Left kidney (tissue), 8 donors: ENCODE measurements around the gene ZNF264. TPM values are rescaled to one million over a fixed set of nuclear protein-coding genes. Genes with fewer than 3 reads are reported as not detected.
"Not testable (repeated sequence)": the region's sequence is repeated elsewhere in the genome, so short reads cannot be mapped to it uniquely, and the experiment has no call there.

Source experiments
- DNase-seq: peaks from one replicate; pipeline ENCODE4 v3.0.0-alpha.2; 2013
- long read RNA-seq, 8 donors: transcript quantifications; one replicate each; lab custom pipeline, GENCODE V29; 2026
- polyA plus RNA-seq: library from polyadenylated mRNA; unstranded; fragments of 120-200 nt; gene quantifications from one replicate; pipeline ENCODE4 v1.2.1, GENCODE V29; 2013; ENCODE audit not compliant: insufficient read length

Gene ZNF264
- polyA plus RNA-seq, result 23.9 TPM
- long read RNA-seq, donor 1, full-length matches to known transcripts, result 3 of 3 reads
- long read RNA-seq, donor 1, partial matches to known transcripts, result 0 of 3 reads
- long read RNA-seq, donor 1, other reads (novel, unspliced or antisense), result 0 of 3 reads
- long read RNA-seq, donor 2, full-length matches to known transcripts, result 2 of 2 reads
- long read RNA-seq, donor 2, partial matches to known transcripts, result 0 of 2 reads
- long read RNA-seq, donor 2, other reads (novel, unspliced or antisense), result 0 of 2 reads
- long read RNA-seq, donor 3, full-length matches to known transcripts, result 5 of 5 reads
- long read RNA-seq, donor 3, partial matches to known transcripts, result 0 of 5 reads
- long read RNA-seq, donor 3, other reads (novel, unspliced or antisense), result 0 of 5 reads
- long read RNA-seq, donor 4, result 0 reads
- long read RNA-seq, donor 5, result 0 reads
- long read RNA-seq, donor 6, full-length matches to known transcripts, result 3 of 3 reads
- long read RNA-seq, donor 6, partial matches to known transcripts, result 0 of 3 reads
- long read RNA-seq, donor 6, other reads (novel, unspliced or antisense), result 0 of 3 reads
- long read RNA-seq, donor 7, full-length matches to known transcripts, result 7 of 12 reads
- long read RNA-seq, donor 7, partial matches to known transcripts, result 5 of 12 reads
- long read RNA-seq, donor 7, other reads (novel, unspliced or antisense), result 0 of 12 reads
- long read RNA-seq, donor 8, full-length matches to known transcripts, result 3 of 3 reads
- long read RNA-seq, donor 8, partial matches to known transcripts, result 0 of 3 reads
- long read RNA-seq, donor 8, other reads (novel, unspliced or antisense), result 0 of 3 reads

DNA sequence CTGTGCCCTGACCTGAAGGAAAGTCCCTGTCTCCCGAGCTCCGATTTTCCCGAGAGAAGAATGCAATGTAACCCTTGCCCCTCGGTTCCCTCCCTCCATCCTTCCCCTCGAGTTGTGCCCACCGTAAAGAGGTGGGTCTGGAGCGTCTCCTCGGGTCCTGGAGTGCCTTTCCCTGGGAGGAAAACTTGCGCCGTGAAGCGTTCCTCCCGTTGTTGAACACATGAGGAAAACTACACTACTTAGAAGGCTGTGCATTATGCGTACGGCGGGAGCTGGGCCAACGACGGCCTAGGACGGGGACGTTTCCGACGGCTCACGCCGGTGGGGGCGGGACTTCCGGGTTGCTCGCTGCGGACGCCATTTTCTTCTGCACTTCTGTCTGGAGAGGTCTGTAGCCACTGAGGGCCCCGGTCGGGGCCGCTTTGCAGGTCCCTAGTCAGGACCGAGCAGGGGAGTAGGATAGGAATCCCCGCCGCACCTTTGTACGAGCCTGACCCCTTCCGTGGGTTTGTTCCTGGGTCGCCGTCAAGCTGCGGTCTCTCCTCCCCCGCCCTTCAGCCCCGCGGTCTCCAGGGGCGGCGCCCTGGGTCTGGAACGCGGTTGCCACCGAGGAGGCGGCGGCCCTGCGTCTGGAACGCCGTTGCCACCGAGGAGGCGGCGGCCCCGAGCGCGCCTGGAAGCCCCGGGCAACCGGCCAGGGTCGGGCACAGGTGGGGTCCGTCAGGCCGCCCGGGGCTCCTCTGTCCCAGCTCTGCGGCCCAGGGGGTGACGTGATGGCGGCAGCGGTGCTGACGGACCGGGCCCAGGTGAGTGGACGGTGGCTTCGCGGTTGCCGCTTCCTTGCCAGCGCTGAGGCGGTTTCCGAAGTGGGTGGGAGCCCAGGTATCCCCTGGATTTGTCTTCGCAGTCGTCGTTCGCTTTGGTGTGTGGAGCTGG lies at the start of gene ZNF264:
Gene ZNF264, plus strand, starts transcription at position 360 of the 936 bp plus-strand sequence. Its CDS starts 414 bp downstream, at position 774.
- peak; percentile 84 for DNase-seq

DNA sequence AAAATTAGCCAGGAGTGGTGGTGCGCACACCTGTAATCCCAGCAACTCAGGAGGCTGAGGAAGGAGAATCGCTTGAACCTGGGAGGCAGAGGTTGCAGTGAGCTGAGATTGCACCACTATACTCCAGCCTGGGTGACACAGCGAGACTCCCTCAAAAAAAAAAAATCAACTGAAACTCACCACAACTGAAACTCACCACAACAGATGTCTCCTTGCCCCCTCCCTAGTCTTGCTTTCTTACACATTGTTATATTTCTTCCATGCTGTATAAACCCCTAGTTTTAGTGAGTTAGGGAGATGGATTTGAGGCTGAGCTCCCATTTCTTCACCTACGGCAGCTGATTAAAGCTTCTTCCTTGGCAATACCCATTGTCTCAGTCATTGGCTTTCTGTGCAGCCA lies 49.6 kb upstream of the ZNF264 start:
- no peak for DNase-seq

DNA sequence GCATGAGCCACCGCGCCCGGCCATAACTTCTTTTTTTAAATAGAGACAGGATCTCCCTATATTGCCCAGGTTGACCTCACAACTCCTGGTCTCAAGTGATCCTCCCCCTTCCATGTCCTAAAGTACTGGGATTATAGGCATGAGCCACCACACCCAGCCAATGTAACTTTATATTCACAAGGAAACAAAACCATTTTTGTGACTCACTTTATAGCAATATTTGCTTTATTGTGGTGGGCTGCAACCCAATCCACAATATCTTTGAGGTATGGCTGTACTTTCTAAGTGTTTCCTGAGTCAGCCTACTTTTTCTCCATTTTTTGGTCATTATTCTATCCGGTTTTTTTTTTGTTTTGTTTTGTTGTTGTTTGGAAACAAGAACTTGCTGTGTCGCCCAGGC lies 38.4 kb upstream of the ZNF264 start:
- no peak for DNase-seq

DNA sequence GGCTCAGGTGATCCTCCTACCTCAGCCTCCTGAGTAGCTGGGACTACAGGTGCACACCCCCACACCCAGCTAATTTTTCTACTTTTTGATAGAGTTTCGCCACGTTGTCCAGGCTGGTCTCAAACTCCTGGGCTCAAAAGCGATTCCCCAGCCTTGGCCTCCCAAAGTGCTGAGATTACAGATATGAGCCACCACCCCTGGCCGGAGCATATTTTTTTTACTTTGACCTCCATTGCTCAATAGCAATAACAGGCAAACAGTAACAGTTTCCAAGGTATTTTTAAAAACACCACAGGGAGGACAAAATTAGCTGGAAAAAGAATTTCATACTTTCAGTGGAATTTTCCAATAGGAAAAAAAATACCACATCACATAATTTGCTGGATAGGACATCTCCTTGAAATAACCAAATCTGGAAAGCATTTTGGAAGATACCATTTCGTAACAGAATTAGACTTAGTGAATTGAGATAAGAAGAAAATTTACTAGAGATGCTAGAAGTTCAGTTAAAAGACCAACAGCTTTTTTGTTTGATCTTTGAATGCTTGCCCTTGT lies 29.2 kb upstream of the ZNF264 start:
- no peak for DNase-seq

DNA sequence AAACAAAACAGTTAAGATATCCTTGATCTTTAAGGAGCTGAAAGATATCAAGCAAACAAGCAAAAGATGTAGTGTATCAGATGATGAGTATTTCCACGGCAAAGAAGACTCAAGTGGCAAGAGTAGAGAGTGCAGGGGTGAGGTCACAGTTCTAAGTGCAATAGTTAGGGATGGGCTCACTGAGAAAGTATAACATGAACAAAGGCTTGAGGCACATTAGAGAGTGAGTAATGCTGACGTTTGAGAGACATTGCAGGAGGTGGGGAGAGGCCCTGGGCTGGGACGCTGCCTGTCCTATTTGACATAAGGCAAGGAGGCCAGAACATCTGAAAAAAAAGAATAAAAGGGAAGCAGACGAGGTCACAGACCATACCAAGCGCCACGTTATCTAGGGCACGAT lies 25.5 kb upstream of the ZNF264 start:
- DNase-seq, result no peak

DNA sequence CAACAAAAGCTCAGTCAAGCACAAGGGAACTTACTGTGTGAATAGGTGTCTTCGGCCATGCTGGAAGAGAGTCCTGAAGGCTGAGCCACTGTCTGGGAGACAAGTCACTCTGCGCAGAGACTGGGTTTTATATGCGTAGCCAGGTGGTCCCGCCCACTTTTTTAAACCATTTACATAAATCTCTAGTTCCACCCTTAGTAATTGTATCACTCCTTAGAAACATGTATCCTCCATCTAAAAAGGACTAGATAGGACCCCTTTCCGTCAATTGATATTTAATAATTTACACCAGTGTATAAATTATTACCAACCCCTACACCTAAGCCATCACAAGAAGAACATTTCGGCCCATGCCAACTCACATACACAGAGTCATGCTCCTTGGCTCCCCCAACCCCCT lies 23.9 kb upstream of the ZNF264 start, which contains the start of gene DUXA:
Gene DUXA, minus strand, starts transcription at position 101 of the 400 bp plus-strand sequence. Its CDS starts 42 bp downstream, at position 59.
- no peak for DNase-seq

DNA sequence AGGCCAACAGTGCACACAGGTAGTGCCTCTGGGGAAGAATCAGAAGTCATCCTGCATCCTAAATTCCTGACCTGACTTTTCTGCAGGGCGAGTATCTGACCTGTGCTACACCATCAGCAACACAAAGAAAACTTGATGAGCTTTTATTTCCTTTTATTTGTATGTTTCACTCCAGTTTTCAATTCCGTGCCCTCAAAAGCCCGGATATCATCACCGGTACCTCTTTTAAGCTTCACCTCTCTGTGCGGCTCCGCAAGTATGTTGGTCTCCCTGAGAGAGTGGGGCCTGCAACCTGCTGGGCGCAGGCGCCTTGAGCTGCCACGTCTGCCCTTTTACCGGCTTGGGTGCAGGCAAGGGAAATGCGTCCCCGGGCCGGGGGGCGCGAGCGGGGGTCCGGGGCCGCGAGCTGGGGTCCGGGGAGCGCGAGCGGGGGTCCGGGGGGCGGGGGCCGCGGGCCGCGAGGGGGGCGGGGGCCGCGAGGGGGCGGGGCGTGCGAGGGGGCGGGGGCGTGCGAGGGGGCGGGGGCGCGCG lies 19.7 kb upstream of the ZNF264 start:
- peak; percentile 47 for DNase-seq

DNA sequence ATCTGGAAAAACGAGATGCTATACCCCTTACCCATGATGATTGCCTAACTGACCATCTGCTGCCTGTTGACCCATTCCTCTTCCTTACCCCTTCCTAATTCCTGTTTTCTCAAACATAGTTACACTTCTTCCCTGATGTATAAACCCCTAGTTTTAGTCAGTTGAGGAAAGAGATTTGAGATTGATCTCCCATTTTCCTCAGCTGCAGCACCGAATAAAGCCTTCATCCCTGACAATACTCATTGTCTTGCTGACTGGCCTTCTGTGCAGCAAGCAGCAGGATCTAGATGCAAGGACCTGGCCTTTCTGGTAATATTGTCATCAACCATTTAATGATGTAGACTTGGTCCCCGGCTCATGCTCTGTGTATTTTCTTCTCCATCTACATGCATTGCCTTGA lies 999 bp upstream of the ZNF264 start:
- DNase-seq, result no peak

DNA sequence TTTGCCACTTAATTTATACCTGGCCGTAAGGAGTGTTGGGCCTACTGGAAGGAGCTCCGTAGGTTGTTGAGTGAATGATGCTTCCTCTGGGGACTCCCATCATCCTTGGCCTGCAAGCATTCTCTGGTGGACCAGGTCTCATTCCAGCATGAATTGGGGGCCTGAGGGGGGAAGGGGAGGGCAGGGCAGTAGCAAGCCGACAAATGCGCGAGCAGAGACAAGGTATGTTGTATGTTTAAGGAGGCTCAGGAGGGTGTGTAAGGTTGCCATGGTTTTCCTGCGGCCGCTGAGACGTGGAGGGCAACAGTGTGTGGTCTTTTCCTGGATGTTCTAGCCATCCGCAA lies 749 bp downstream of the ZNF264 start:
- peak; percentile 18 for DNase-seq

DNA sequence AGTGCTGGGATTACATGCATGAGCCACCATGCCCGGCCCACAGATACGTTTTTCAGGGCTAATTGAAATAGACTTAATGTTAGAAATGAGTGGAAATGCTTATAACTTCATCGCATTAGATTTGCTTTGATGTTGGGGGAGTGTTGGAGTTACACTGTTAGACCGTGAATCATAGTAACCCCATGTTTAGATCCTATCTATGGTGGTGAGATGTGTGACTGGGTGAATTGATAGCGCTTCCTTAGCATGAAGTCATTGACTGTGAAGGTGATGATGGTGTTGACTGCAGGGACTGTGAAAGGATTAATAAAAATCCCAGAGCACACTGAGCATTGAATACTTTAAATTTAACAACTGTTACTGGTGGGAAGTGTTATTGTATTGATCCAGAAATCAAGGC lies 1.7 kb downstream of the ZNF264 start:
- DNase-seq, result no peak

DNA sequence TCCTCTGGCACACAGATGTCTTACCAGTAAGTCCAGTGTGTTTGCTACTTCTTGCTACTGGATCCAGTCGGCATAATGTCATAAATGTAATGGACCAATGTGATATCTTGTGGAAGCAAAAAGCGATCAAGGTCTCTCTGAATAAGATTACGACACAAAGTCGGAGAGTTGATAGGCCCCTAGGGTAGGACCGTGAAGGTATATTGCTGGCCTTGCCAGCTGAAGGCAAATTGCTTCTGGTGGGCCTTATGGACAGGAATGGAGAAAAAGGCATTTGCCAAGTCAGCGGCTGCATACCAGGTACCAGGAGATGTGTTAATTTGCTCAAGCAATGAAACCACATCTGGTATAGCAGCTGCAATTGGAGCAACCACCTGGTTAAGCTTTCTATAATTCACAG lies 6.6 kb downstream of the ZNF264 start:
- not testable (repeated sequence) for DNase-seq

DNA sequence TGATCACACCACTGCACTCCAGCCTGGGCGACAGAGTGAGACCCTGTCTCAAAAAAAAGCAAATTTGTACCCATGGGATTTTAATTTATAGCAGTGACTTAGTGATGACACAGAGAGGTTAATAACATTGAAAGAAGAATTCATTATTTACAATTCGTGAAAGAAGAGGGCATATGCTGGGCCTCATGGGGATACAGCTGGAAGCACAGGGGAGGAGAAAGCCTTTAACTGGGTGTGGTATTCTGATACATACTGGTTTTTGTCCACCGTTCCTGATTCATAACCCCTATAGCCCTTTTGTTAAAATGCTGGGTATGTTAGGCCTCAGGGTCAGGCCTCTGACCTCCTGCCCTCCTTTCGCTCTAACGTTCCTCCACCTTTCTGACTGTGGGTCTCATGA lies 10.9 kb downstream of the ZNF264 start:
- DNase-seq, result no peak

DNA sequence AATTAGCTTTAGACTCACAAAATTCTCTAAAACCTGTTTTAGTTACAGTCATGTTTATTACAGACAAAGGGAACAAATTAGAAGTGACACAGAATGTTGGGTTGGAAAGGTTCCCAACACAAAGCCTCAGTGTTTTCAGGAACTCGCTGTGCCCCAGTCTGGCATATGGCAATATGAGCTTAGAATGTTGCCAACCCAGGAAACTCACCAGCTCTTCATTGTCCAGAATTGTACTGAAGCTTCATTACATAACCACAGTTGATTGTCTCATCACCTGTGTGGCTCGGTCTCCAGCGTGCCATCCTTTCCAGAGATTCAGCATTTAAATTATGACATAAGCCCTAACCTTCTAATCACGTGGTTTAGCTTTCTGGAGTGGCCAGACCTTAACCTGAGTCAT lies 19.1 kb downstream of the ZNF264 start:
- DNase-seq, result no peak

DNA sequence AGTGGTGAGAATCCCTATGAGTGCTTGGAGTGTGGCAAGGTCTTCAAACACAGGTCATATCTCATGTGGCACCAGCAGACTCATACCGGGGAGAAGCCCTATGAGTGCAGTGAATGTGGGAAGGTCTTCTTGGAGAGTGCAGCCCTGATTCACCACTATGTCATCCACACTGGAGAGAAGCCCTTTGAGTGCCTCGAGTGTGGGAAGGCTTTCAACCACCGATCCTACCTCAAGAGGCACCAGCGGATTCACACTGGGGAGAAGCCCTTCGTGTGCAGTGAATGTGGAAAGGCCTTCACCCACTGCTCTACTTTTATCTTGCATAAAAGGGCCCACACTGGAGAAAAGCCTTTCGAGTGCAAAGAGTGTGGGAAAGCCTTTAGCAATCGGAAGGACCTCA lies 20.8 kb downstream of the ZNF264 start:
- no peak for DNase-seq

DNA sequence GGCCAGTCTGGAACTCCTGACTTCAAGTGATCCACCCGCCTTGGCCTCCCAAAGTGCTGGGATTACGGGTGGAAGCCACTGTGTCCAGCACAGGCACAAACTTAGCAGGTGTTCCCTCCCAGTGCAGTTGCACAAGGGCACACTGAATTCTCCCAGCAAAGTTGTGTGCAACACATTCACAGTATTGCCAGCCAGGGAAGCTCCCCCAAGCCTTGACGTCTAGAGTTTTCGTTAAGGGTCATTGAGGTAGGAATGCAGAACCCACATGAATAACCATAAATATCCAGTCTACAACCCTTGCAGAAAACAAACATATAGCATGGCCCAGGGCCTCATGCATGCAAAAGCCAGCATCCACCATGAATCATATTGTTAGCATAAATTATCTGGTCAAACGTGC lies 36.2 kb downstream of the ZNF264 start:
- DNase-seq, result no peak

DNA sequence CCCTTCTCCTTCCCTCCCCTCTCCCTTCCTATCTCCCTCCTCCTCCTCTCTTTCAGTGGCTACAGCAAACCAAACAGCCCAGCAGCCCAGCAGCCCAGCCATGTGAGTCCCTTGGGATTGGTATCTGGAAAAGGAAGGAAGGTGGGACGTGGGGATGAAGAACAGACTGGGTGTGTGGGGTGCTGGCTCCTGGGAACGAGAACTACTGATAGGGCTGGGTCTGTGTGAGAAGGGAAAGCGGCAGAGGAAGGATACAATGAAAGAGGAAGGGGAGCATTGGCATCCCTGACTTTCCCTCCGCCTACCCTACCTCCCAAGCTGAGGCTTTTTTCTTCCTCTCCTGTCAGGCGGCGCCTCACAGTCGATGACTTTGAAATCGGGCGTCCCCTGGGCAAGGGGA lies 40.4 kb downstream of the ZNF264 start:
- no peak for DNase-seq

DNA sequence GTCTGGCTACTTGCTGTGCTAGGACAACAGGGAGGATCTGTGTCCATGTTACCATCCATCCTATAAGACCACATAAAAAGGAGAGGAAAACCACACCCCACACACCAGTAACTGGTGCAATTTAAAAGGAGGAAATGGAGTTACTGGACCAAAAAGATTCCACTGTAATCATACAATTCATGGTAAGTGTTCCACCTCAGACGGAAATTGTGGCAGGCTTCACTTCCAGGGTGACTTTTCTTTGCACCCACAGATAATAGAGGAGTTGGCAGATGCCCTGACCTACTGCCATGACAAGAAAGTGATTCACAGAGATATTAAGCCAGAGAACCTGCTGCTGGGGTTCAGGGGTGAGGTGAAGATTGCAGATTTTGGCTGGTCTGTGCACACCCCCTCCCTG lies 41.9 kb downstream of the ZNF264 start:
- DNase-seq, result no peak

DNA sequence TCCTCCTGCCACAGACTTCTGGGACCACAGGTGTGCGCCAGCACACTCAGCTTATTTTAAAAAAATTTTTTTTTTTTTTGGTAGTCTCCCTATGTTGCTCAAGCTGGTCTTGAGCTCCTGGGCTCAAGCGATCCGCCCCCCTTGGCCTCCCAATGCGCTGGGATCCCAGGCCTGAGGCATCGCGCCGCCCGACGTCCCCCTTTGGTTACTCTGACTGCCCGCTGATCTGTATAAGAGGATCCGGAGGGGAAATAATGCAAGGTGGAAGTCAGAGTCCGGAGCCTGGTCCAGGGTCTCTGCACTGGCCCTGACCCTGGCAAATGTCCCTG lies 48.6 kb downstream of the ZNF264 start:
- no peak for DNase-seq

DNA sequence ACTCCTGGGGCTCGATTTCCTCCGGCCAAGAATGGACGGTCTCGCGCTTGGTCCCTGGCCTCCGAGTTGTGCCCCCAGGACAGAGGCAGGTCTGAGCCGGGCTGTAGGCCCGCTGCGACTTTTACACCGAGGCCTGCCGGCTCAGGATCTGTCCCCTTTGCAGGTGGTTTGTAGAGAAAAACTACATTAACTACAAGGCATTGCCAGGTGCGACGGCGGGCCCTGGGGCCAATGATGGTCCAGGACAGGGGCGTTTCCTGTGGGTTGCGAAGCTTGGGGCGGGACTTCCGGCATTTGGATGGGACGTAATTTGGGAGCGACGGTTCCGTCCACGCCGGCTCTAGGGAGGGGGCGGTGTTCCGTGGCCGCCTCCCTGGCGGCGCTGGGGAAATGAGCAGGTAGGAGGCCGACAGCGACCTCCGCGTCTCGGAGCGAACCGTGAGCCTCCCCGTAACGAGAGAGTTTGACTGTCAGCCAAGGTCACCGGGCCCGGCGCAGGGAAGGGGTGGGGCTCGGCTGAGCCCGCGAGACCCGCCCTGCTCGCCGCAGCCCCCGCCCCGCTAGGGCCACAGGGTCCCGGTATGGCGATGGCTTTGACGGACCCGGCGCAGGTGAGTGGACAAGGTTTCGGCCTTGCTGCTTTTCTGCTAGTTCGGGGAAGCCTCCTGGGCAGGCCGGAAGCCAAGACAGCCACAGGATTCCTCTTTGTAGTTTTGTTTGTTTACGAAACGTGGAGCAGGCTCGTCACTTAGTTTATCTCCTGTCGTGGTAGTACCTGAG lies 49.2 kb downstream of the ZNF264 start, which contains the start of gene ZNF805:
Gene ZNF805, plus strand, starts transcription at position 322 of the 780 bp plus-strand sequence. Its CDS starts 260 bp downstream, at position 582.
- DNase-seq, result peak; percentile 96

DNA sequence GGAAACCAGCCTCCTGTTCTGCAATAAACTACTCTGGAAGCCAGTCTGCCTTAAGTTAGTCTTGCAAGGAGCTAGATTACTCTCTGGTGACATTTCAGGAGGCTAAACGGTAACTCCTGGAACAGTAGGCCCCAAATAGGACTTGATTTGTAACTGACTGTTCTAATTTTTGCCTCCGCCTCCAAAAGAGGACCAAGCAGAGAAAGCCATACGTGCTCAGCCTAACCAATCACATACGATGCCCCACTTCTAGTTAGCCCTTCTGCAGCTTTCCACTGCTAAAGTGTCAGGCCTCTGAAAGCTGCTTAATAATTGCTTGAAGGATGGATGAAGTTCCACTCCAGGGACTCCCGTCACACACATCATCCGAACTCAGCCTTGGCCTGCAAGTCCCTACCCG lies 49.9 kb downstream of the ZNF264 start:
- no peak for DNase-seq

DNA sequence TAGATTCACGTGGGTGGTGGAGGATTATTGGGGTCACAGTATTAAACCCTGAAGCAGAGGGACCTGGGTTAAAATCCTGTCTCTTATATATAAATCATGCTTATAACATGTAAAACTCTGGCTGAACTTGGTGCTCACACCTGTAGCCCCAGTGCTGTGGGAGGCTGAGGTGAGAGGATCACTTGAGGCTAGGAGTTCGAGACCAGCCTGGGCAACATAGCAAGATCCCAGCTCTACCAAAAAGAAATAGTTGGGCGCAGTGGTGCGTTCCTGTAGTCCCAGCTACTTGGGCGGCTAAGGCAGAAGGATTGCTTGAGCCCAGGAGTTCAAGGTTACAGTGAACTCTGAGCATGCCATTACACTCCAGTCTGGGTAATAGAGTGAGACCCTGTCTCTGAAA lies 51.5 kb downstream of the ZNF264 start:
- no peak for DNase-seq
